SK-N-MC (cell line): ENCODE results near the gene WASHC4.

Experiments
- EZH2 ChIP-seq: fragments of 200-600 bp; sonication (generic); IDR thresholded peaks from one replicate; pipeline ENCODE4 v1.6.1; 2017; ENCODE audit warnings: antibody characterized with exemption
- FOXP2 ChIP-seq: optimal IDR thresholded peaks from 2 replicates; pipeline ENCODE3; 2011; ENCODE audit warnings: mild to moderate bottlenecking, moderate library complexity; ENCODE audit not compliant: insufficient read depth; ENCODE audit errors: extremely low read length, control extremely low read depth
- POLR2AphosphoS5 ChIP-seq: IDR thresholded peaks from 2 replicates; pipeline ENCODE4 v1.6.1; 2012; ENCODE audit warnings: mild to moderate bottlenecking, low read depth, low read length, borderline replicate concordance

GRCh38 chr12:105204127-105204526 lies 96.6 kb downstream of the WASHC4 start:
- no peak for TF ChIP-seq POLR2AphosphoS5
- TF ChIP-seq EZH2: no peak
- TF ChIP-seq FOXP2: no peak
